RWPE2 (cell line): ENCODE data around the gene ITFG1.
"Not testable (repeated sequence)": the region's sequence is repeated elsewhere in the genome, so short reads cannot be mapped to it uniquely, and the experiment has no call there.

Experiments
- ATAC-seq: fragments of 200-7000 bp; cut with Tn5 transposase; 3 replicates; pipeline ENCODE4 v1.9.1; 2021; ENCODE audit warnings: low read depth
- DNase-seq: peaks from one replicate; pipeline ENCODE4 v3.0.0-alpha.2; 2020; ENCODE audit warnings: low spot score
- H3K27ac ChIP-seq: fragments of 450-650 bp; 2 replicates; pipeline ENCODE4 v1.5.1; 2017; ENCODE audit warnings: mild to moderate bottlenecking; ENCODE audit not compliant: poor library complexity, severe bottlenecking
- H3K27me3 ChIP-seq: fragments of 250-450 bp; sonication (Bioruptor Pico); 2 replicates; pipeline ENCODE4 v1.5.1; 2021; ENCODE audit warnings: mild to moderate bottlenecking, moderate library complexity; ENCODE audit not compliant: insufficient read depth, poor library complexity, severe bottlenecking
- H3K36me3 ChIP-seq: fragments of 250-450 bp; sonication (Bioruptor Pico); 2 replicates; pipeline ENCODE4 v1.5.1; 2020; ENCODE audit warnings: low read depth, mild to moderate bottlenecking, moderate library complexity
- H3K4me1 ChIP-seq: fragments of 250-450 bp; sonication (Bioruptor Pico); 2 replicates; pipeline ENCODE4 v1.5.1; 2021; ENCODE audit warnings: mild to moderate bottlenecking, moderate library complexity; ENCODE audit not compliant: insufficient read depth, poor library complexity, severe bottlenecking
- H3K4me3 ChIP-seq: fragments of 250-450 bp; sonication (Bioruptor Pico); 2 replicates; pipeline ENCODE4 v1.5.1; 2021; ENCODE audit warnings: mild to moderate bottlenecking, moderate library complexity; ENCODE audit not compliant: severe bottlenecking
- H3K9me3 ChIP-seq: fragments of 250-450 bp; sonication (Bioruptor Pico); 2 replicates; pipeline ENCODE4 v1.5.1; 2021; ENCODE audit warnings: mild to moderate bottlenecking, moderate library complexity; ENCODE audit not compliant: severe bottlenecking
- CTCF ChIP-seq: fragments of 450-650 bp; IDR thresholded peaks from one replicate; pipeline ENCODE4 v1.5.1; 2017; ENCODE audit warnings: mild to moderate bottlenecking, moderate library complexity; ENCODE audit not compliant: poor library complexity, severe bottlenecking

Gene ITFG1

GRCh38 chr16:47446431-47446830, 14.4 kb downstream of the ITFG1 start:
- Histone ChIP-seq H3K27ac (no peak overlapping the region), H3K4me3 (no peak overlapping the region), H3K9me3 (no peaks in the 10 kb centered on the region), H3K36me3 (peaks cover 46% of the 10 kb centered on the region), H3K4me1 (no peaks in the 10 kb centered on the region), H3K27me3 (no peaks in the 10 kb centered on the region)
- ATAC-seq (no peak), DNase-seq (no peak)
- TF ChIP-seq CTCF, result no peak

GRCh38 chr16:47442884-47443283, 18.0 kb downstream of the ITFG1 start:
- H3K36me3 ChIP-seq, result peaks cover 14% of the 10 kb centered on the region
- not testable (repeated sequence) for H3K4me1 ChIP-seq, ATAC-seq, H3K9me3 ChIP-seq, H3K27me3 ChIP-seq, H3K27ac ChIP-seq, H3K4me3 ChIP-seq, DNase-seq

DNA sequence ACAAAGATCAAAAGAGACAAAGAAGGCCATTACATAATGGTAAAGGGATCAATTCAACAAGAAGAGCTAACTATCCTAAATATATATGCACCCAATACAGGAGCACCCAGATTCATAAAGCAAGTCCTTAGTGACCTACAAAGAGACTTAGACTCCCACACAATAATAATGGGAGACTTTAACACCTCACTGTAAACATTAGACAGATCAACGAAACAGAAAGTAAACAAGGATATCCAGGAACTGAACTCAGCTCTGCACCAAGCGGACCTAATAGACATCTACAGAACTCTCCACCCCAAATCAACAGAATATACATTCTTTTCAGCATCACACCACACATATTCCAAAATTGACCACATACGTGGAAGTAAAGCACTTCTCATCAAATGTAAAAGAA, 20.8 kb downstream of the ITFG1 start:
- ATAC-seq, H3K27me3 ChIP-seq, H3K4me3 ChIP-seq, H3K4me1 ChIP-seq, H3K27ac ChIP-seq, DNase-seq, H3K9me3 ChIP-seq, H3K36me3 ChIP-seq: not testable (repeated sequence)

- H3K4me3 ChIP-seq, DNase-seq, H3K36me3 ChIP-seq, H3K4me1 ChIP-seq, H3K27ac ChIP-seq, H3K27me3 ChIP-seq, H3K9me3 ChIP-seq, ATAC-seq: not testable (repeated sequence)
Observed at GRCh38 chr16:47434274-47434673, 26.6 kb downstream of the ITFG1 start.

- Histone ChIP-seq H3K9me3 (no peaks in the 10 kb centered on the region), H3K4me1 (peaks cover 3% of the 10 kb centered on the region), H3K4me3 (no peak overlapping the region), H3K36me3 (peaks cover 20% of the 10 kb centered on the region), H3K27me3 (no peaks in the 10 kb centered on the region), H3K27ac (no peak overlapping the region)
- ATAC-seq (no peak), DNase-seq (no peak)
- no peak for TF ChIP-seq CTCF
Observed at GRCh38 chr16:47431960-47432359, 28.9 kb downstream of the ITFG1 start.

DNA sequence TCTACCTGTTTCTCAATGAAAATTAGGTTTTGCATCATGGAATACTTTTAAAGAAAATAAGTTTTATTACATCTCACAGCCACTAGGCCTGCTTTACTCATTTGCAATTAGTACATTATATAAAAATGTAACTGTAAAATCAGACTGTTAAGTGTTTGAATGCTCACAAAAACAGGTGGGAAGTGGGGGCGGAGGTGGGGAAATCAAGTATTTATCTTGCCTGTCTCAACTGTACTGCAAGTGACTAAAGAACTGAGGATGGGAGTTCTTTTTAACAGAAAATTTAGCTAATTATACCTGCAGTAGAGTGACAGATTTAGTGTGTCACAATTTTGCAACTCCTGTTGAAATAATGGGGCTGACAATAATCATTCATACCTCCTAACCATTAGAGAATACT, 34.1 kb downstream of the ITFG1 start:
- H3K27ac ChIP-seq, result no peak overlapping the region
- peaks cover 39% of the 10 kb centered on the region for H3K36me3 ChIP-seq
- DNase-seq, result no peak
- no peaks in the 10 kb centered on the region for H3K9me3 ChIP-seq
- H3K27me3 ChIP-seq, result no peaks in the 10 kb centered on the region
- ATAC-seq, result no peak
- H3K4me3 ChIP-seq, result no peak overlapping the region
- no peaks in the 10 kb centered on the region for H3K4me1 ChIP-seq
- no peak for TF ChIP-seq CTCF
